ENCODE results near the gene IRAK3. TPM values are rescaled to one million over a fixed set of nuclear protein-coding genes. Genes with fewer than 3 reads are reported as not detected.

The IRAK3 gene
- total RNA-seq, 4 donors from 2014 or later: 3.0 to 26.4 (median 7.8) TPM

GRCh38 chr12:66258011-66258410, 69.0 kb downstream of the IRAK3 start:
- Histone ChIP-seq H3K9me3 (no peaks in the 10 kb centered on the region), H3K4me3 (no peak overlapping the region), H3K36me3 (no peaks in the 10 kb centered on the region), H3K27me3 (no peaks in the 10 kb centered on the region), H3K4me1 (no peaks in the 10 kb centered on the region), H3K27ac (no peak overlapping the region)
- TF ChIP-seq CTCF (IDR thresholded peaks at IDR 0.05): no peak
- no peak for TF ChIP-seq POLR2A (IDR thresholded peaks at IDR 0.05)
- DNase-seq: no peak

GRCh38 chr12:66262737-66263136, 73.7 kb downstream of the IRAK3 start:
- Histone ChIP-seq H3K27ac (no peak overlapping the region), H3K4me3 (no peak overlapping the region), H3K9me3 (no peaks in the 10 kb centered on the region), H3K4me1 (no peaks in the 10 kb centered on the region), H3K36me3 (no peaks in the 10 kb centered on the region), H3K27me3 (no peaks in the 10 kb centered on the region)
- no peak for DNase-seq
- TF ChIP-seq POLR2A (IDR thresholded peaks at IDR 0.05): no peak
- no peak for TF ChIP-seq CTCF (IDR thresholded peaks at IDR 0.05)

- H3K27me3 ChIP-seq: no peaks in the 10 kb centered on the region
- no peaks in the 10 kb centered on the region for H3K4me1 ChIP-seq
- H3K27ac ChIP-seq: no peak overlapping the region
- DNase-seq: no peak
- no peaks in the 10 kb centered on the region for H3K9me3 ChIP-seq
- TF ChIP-seq POLR2A (IDR thresholded peaks at IDR 0.05): no peak
- TF ChIP-seq CTCF (IDR thresholded peaks at IDR 0.05): no peak
- H3K4me3 ChIP-seq: no peak overlapping the region
- H3K36me3 ChIP-seq: no peaks in the 10 kb centered on the region
These were observed 79.5 kb downstream of the IRAK3 start for GRCh38 chr12:66268562-66268961.

GRCh38 chr12:66269142-66269541, 80.1 kb downstream of the IRAK3 start:
- Histone ChIP-seq H3K4me1 (no peaks in the 10 kb centered on the region), H3K36me3 (no peaks in the 10 kb centered on the region), H3K4me3 (no peak overlapping the region), H3K27me3 (no peaks in the 10 kb centered on the region), H3K9me3 (no peaks in the 10 kb centered on the region), H3K27ac (no peak overlapping the region)
- DNase-seq: no peak
- TF ChIP-seq CTCF (IDR thresholded peaks at IDR 0.05) (no peak), POLR2A (IDR thresholded peaks at IDR 0.05) (no peak)

GRCh38 chr12:66269757-66270383, 80.9 kb downstream of the IRAK3 start:
- Histone ChIP-seq H3K4me3 (no peak overlapping the region), H3K27me3 (no peaks in the 10 kb centered on the region), H3K36me3 (no peaks in the 10 kb centered on the region), H3K27ac (no peak overlapping the region), H3K4me1 (no peaks in the 10 kb centered on the region), H3K9me3 (no peaks in the 10 kb centered on the region)
- no peak for DNase-seq
- TF ChIP-seq POLR2A (IDR thresholded peaks at IDR 0.05): no peak
- peak; percentile 27 to 78 (median 64) for TF ChIP-seq CTCF (IDR thresholded peaks at IDR 0.05)

GRCh38 chr12:66270613-66271012, 81.6 kb downstream of the IRAK3 start:
- DNase-seq: no peak
- H3K36me3 ChIP-seq: no peaks in the 10 kb centered on the region
- H3K4me1 ChIP-seq: no peaks in the 10 kb centered on the region
- no peaks in the 10 kb centered on the region for H3K9me3 ChIP-seq
- H3K27ac ChIP-seq: no peak overlapping the region
- TF ChIP-seq POLR2A (IDR thresholded peaks at IDR 0.05) (no peak), CTCF (IDR thresholded peaks at IDR 0.05) (no peak)
- no peak overlapping the region for H3K4me3 ChIP-seq
- no peaks in the 10 kb centered on the region for H3K27me3 ChIP-seq

Data from Peyer's patch (tissue), 4 donors.